Motor neuron (in vitro differentiated cells): ENCODE measurements around the gene OR10A4. TPM values are rescaled to one million over a fixed set of nuclear protein-coding genes. Genes with fewer than 3 reads are reported as not detected.
A peak's percentile ranks its signal among the peaks of the same experiment; 100 is the strongest.

ENCODE experiments used
- ATAC-seq, 8 experiments: fragments of 200-7000 bp; cut with Tn5 transposase; replicated peaks in 6 of 8; 2 replicates each; pipeline ENCODE4 v1.8.0; 2021; ENCODE audit warnings: mild to moderate bottlenecking in 8 of 8, moderate library complexity in 8 of 8
- H3K27ac ChIP-seq, 2 donors: fragments of 250-450 bp; sonication (Bioruptor Pico); 2 replicates each; pipeline ENCODE4 v1.9.0; 2021; ENCODE audit warnings: antibody characterized with exemption in 2 of 2, mild to moderate bottlenecking in 2 of 2, moderate library complexity in 1 of 2
- H3K4me1 ChIP-seq, 2 donors: fragments of 250-450 bp; sonication (Bioruptor Pico); replicated peaks in 1 of 2; 2 replicates each; pipeline ENCODE4 v1.6.1; 2021; ENCODE audit warnings: antibody characterized with exemption in 2 of 2, mild to moderate bottlenecking in 2 of 2, moderate library complexity in 1 of 2
- H3K4me3 ChIP-seq, 5 donors: fragments of 250-450 bp; sonication (Bioruptor Pico); 2 replicates each; pipeline ENCODE4 v1.9.0; 2021; ENCODE audit warnings: antibody characterized with exemption in 5 of 5, mild to moderate bottlenecking in 5 of 5, moderate library complexity in 4 of 5
- WGBS, 10 experiments: fragments of 450-650 bp; shearing (Covaris generic); methylation state at CpG; one replicate each; pipeline ENCODE4 v1.0.0; 2022; 5-methylcytosine and 5-hydroxymethylcytosine counted together
- in situ Hi-C, 9 experiments: fragments of 400-800 bp; cut with MboI; loops; one replicate each; pipeline ENCODE4 v1.15.0; 2021; ENCODE audit warnings: low sequenced_read_pairs in 9 of 9, low pct_unique_long_range_greater_than_20kb in 2 of 9; ENCODE audit not compliant: unreplicated experiment in 9 of 9
- total RNA-seq, 8 experiments: library from RNA; unstranded; fragments of 300-600 nt; gene quantifications; 2 replicates each; pipeline versions ENCODE4 v1.2.3 to v1.2.4, GENCODE V29; 2022

Gene OR10A4
- total RNA-seq, 8 experiments from 2014 or later = 0.22 to 1.6 (median 0.81) TPM; not detected in 3

DNA sequence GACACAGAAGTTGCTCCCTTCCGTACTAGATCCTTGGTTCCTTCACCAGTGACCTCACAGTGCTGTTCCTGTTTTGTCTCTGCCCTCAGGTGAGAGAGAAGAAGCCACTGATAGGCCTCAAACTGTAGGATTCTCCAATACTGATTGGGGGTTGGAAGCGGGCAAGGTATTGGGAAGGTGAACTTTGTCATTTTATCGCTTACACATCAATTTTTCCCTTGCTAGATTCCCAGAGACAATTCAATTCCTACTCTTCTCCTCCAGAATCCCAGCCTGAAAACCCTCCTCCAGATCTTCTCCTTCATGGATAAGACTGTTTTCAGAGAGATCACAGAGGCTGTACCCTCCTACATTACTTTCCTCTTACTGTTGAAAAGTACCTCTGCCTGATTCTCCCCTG is 35.0 kb downstream of the OR10A4 start:
- no peak for ATAC-seq

GRCh38 chr11:6911948-6912347 is 35.5 kb downstream of the OR10A4 start:
- no peak overlapping the region for H3K27ac ChIP-seq
- in situ Hi-C loops = no loop called here
- WGBS, 10 experiments = 18 to 100% (median 98%) methylated on average over 1 to 3 of the region's 3 CpGs; no CpG with 5 or more reads in 2 of the 10 experiments

More for the DNA sequence above, 35.0 kb downstream of the OR10A4 start:
- 60 to 100% (median 97%) methylated on average over 1 to 3 of the region's 3 CpGs; no CpG with 5 or more reads in 4 of the 10 experiments for WGBS, 10 experiments
- Histone ChIP-seq H3K27ac (no peak overlapping the region), H3K4me3 (no peak overlapping the region), H3K4me1 (no peaks in the 10 kb centered on the region)
- in situ Hi-C loops = no loop called here

DNA sequence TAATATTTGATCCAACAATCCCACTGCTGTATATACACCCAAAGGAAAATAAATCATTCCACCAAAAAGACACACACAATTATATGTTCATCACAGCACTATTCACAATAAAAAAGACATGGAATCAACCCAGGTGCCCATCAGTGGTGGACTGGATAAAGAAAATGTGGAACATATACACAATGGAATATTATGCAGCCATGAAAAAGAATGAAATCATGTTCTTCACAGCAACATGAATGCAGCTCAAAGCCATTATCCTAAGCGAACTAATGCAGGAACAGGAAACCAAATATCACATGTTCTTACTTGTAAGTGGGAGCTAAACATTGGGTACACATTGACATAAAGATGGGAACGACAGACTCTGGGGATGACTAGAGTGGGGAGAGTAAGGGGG is 43.3 kb downstream of the OR10A4 start:
- no peak for ATAC-seq
- Histone ChIP-seq H3K4me1 (no peaks in the 10 kb centered on the region), H3K27ac (no peak overlapping the region), H3K4me3 (no peak overlapping the region)
- in situ Hi-C loops = no loop called here
- WGBS, 10 experiments = 0 to 67% (median 28%) methylated on average over 1 to 2 of the region's 2 CpGs; no CpG with 5 or more reads in 1 of the 10 experiments

More at GRCh38 chr11:6911948-6912347, 35.5 kb downstream of the OR10A4 start:
- ATAC-seq = peak in 3 of 8 experiments; percentile 52 to 85 (median 55)
- no peaks in the 10 kb centered on the region for H3K4me1 ChIP-seq
- H3K4me3 ChIP-seq = no peak overlapping the region

DNA sequence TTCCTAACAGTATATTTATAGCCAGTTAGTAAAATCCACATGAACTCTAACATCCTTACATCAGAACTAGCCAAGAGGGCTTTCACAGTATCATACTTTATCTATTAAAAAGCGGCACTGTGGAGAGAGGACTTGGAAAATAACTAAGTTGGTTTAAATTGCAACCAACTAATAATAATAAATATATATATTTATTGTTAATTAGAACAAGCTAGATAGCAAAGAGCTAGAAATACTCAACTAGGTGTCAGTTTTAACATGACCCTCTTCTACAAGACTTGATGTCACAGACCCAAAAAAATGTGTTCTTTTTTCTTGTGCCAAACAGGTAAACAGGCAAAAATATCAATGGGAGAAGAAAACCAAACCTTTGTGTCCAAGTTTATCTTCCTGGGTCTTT is 44.3 kb downstream of the OR10A4 start, which contains the start of gene OR2D3:
OR2D3 (plus strand) TSS at position 301 of the 400 bp plus-strand sequence; CDS start at position 301, 0 bp downstream.
- no peak within 1 kb of the TSS for H3K4me3 ChIP-seq
- no peaks in the 10 kb centered on the region for H3K4me1 ChIP-seq
- in situ Hi-C loops = no loop called here
- no peak for ATAC-seq
- 78 to 100% (median 100%) methylated on average over 1 of the region's 1 CpG; no CpG with 5 or more reads in 3 of the 10 experiments for WGBS, 10 experiments
- H3K27ac ChIP-seq = no peak within 1 kb of the TSS

DNA sequence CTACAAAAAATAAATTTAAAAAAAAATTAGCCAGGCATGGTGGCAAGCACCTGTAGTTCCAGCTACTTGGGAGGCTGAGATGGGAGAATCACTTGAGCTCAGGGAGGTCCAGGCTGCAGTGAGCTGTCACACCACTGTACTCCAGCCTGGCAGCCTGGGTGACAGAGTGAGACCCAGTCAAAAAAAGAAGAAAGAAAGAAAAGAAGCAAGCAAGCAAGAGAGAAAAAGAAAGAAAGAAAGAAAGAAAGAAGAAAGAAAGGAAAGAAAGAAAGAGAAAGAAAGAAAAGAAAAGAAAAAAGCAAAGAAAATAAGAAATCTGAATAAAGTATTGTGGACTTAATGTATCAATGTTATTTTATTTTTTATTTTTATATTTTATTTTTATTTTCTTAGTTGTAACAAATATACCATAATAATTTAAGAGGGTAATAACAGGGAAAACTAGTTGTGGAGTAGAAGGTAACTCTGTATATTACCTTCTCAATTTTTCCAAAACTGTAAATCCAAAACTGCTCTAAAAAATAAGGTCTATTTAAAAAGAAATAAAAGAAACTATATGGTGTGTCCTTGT is 48.7 kb downstream of the OR10A4 start:
- no peak overlapping the region for H3K4me3 ChIP-seq
- no peak for ATAC-seq
- H3K27ac ChIP-seq = no peak overlapping the region
- in situ Hi-C loops = no loop called here
- H3K4me1 ChIP-seq = peaks cover 6% of the 10 kb centered on the region in 2 donors

DNA sequence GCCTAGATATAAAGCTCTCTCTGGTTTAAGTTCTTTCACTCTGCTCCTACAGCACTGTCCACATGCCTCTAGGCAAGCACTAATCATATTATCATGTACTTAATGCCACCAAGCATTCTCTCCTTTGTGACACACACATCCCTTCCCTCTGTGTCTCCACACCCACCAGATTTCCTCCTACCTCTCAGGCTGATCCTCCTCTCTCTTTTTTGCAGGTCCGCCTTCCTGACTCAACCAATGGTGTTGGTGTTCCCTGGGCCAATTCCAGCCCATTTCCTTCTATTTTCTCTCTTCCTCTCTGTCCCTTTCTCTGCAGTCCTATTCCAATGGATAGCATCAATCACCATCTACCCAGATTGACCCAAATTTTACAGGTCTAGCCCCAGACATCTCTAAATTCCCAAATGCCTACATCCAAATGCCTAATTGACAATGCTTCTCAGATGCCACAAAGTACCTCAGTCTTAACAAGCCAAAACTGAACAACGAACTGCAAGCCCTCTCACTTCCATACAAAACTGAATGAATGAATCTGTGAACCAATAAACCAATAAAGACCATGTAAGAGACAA is 49.3 kb downstream of the OR10A4 start:
- in situ Hi-C loops = no loop called here

GRCh38 chr11:6926208-6927029 is 50.0 kb downstream of the OR10A4 start, which contains the start of gene ZNF215:
TSS of gene ZNF215 (plus strand) at chr11:6926426. CDS start at chr11:6932273, 5,847 bp downstream.
- in situ Hi-C loops = no loop called here
- peak; percentile 84 to 91 (median 88) for ATAC-seq
- Histone ChIP-seq H3K4me3 (peak within 1 kb of the TSS; percentile 45 to 61 (median 47)), H3K27ac (no peak within 1 kb of the TSS), H3K4me1 (peaks cover 6% of the 10 kb centered on the region in 2 donors)
- WGBS, 10 experiments = 0 to 10% (median 0%) methylated on average over 1 to 15 of the region's 61 CpGs; no CpG with 5 or more reads in 2 of the 10 experiments

More for the DNA sequence above, 49.3 kb downstream of the OR10A4 start:
- WGBS, 10 experiments = 6 to 100% (median 67%) methylated on average over 1 to 2 of the region's 2 CpGs; no CpG with 5 or more reads in 3 of the 10 experiments
- peak overlapping the region; percentile 45 to 61 (median 47) for H3K4me3 ChIP-seq
- ATAC-seq = peak in 7 of 8 experiments; percentile 2 to 60 (median 8)
- H3K27ac ChIP-seq = no peak overlapping the region
- H3K4me1 ChIP-seq = peaks cover 6% of the 10 kb centered on the region in 2 donors

DNA sequence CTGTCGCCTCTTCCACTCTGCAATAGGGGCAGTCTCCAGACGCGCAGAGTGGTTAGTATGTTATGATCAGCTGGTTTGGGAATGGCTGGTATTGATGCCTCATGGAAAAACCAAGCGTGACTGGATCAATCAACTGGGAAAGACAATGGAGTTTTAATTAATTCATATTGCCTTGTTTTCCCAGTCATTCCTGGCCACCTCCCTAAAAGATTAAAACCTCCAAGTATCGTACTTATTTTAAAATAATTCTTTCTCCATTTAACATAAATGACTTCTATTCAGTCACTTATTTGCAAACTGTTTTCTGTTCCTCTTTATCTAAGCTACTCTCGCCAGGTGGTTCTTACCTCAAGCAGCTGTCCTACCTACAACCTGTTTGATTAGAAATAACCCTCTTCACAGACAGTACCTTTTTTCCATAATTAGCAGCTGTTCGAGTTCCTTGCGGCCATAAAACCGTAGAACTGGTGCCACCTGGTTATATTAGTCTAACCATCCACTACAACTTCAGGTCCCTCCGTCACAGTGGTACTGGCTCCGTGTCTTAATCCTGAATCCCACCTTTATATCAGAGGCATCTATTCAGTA is 50.7 kb downstream of the OR10A4 start:
- no peak overlapping the region for H3K27ac ChIP-seq
- in situ Hi-C loops = no loop called here
- peak overlapping the region; percentile 45 to 61 (median 47) for H3K4me3 ChIP-seq
- ATAC-seq = peak in 2 of 8 experiments; percentile 14 to 58
- H3K4me1 ChIP-seq = peaks cover 6% of the 10 kb centered on the region in 2 donors
- 0 to 25% (median 13%) methylated on average over 2 to 10 of the region's 11 CpGs for WGBS, 10 experiments

Other genes with a start within 250 kb of the OR10A4 start
- gene DCHS1, start 220.8 kb upstream of the OR10A4 start, total RNA-seq = 10 to 100 TPM in 5 of 8 experiments, 1 to 10 TPM in 3; 3.9 to 45.4 (median 24.3) TPM
- gene MRPL17, start 193.3 kb upstream of the OR10A4 start, total RNA-seq = 100 to 1,000 TPM in 1 of 8 experiments, 10 to 100 TPM in 7; 39.8 to 118 (median 56.9) TPM
- gene OR2AG2, start 104.6 kb upstream of the OR10A4 start, total RNA-seq = 1 to 10 TPM in 1 of 8 experiments, under 1 TPM in 7; 0.05 to 1.3 (median 0.35) TPM
- 1 to 10 TPM in 1 of 8 experiments, under 1 TPM in 7; 0.05 to 1.7 (median 0.28) TPM for gene OR2AG1, start 93.6 kb upstream of the OR10A4 start, total RNA-seq
- 1 to 10 TPM in 1 of 8 experiments, under 1 TPM in 7; 0.08 to 1.3 (median 0.28) TPM for gene OR6A2, start 76.9 kb upstream of the OR10A4 start, total RNA-seq
- gene OR10A5, start 30.9 kb upstream of the OR10A4 start, total RNA-seq = 1 to 10 TPM in 2 of 8 experiments, under 1 TPM in 3, not detected in 3; 0.16 to 1.8 (median 0.76) TPM
- 1 to 10 TPM in 1 of 8 experiments, under 1 TPM in 6, not detected in 1; 0.05 to 1.3 (median 0.50) TPM for gene OR10A2, start 13.6 kb upstream of the OR10A4 start, total RNA-seq
- 1 to 10 TPM in 3 of 8 experiments, under 1 TPM in 3, not detected in 2; 0.11 to 1.6 (median 0.88) TPM for gene OR2D2, start 15.9 kb downstream of the OR10A4 start, total RNA-seq
- 1 to 10 TPM in 2 of 8 experiments, under 1 TPM in 2, not detected in 4; 0.52 to 3.0 (median 1.1) TPM for gene OR2D3, start 44.4 kb downstream of the OR10A4 start, total RNA-seq
- gene ZNF215, start 49.8 kb downstream of the OR10A4 start, total RNA-seq = 10 to 100 TPM in 1 of 8 experiments, 1 to 10 TPM in 7; 2.5 to 12.3 (median 3.2) TPM
- 1 to 10 TPM; 2.1 to 9.8 (median 7.8) TPM for gene ZNF214, start 143.7 kb downstream of the OR10A4 start, total RNA-seq
- under 1 TPM; 0.10 to 0.90 (median 0.38) TPM for gene NLRP14, start 143.9 kb downstream of the OR10A4 start, total RNA-seq
- under 1 TPM in 3 of 8 experiments, not detected in 5; 0.05 to 0.38 (median 0.18) TPM for gene RBMXL2, start 212.4 kb downstream of the OR10A4 start, total RNA-seq